Suprapubic skin (tissue), 4 donors: Measurements from ENCODE around the gene AK3. TPM values are rescaled to one million over a fixed set of nuclear protein-coding genes. Genes with fewer than 3 reads are reported as not detected.
"Not testable (repeated sequence)": the region's sequence is repeated elsewhere in the genome, so short reads cannot be mapped to it uniquely, and the experiment has no call there.

Source experiments
- DNase-seq, 2 donors: peaks; one replicate each; pipeline ENCODE4 v3.0.0-alpha.2; 2019; ENCODE audit warnings: low spot score in 2 of 2
- H3K27ac ChIP-seq: fragments of 200-600 bp; sonication (generic); one replicate; pipeline ENCODE4 v1.5.1; 2019
- H3K27me3 ChIP-seq: fragments of 200-600 bp; sonication (generic); one replicate; pipeline ENCODE4 v1.5.1; 2019
- H3K36me3 ChIP-seq: fragments of 200-600 bp; sonication (generic); one replicate; pipeline ENCODE4 v1.5.1; 2019
- H3K4me1 ChIP-seq: fragments of 200-600 bp; sonication (generic); one replicate; pipeline ENCODE4 v1.5.1; 2019
- H3K4me3 ChIP-seq: fragments of 200-600 bp; sonication (generic); one replicate; pipeline ENCODE4 v1.5.1; 2019; ENCODE audit warnings: mild to moderate bottlenecking
- H3K9me3 ChIP-seq: fragments of 200-600 bp; sonication (generic); one replicate; pipeline ENCODE4 v1.5.1; 2019
- CTCF ChIP-seq, 2 donors: fragments of 200-600 bp in 1 of 2; fragments of 450-650 bp in 1 of 2; sonication (generic) in 1 of 2; IDR thresholded peaks; one replicate each; pipeline ENCODE4 v1.5.1; 2016 to 2019; ENCODE audit warnings: antibody characterized with exemption in 2 of 2, mild to moderate bottlenecking in 1 of 2, moderate library complexity in 1 of 2
- EP300 ChIP-seq: sonication (generic); formaldehyde crosslinking; IDR thresholded peaks from one replicate; pipeline ENCODE4 v1.6.1; 2017; ENCODE audit warnings: antibody characterized with exemption
- POLR2A ChIP-seq, 2 donors: fragments of 450-650 bp; IDR thresholded peaks; one replicate each; pipeline ENCODE4 v1.6.1; 2017; ENCODE audit warnings: antibody characterized with exemption in 2 of 2, mild to moderate bottlenecking in 2 of 2, moderate library complexity in 2 of 2
- POLR2AphosphoS5 ChIP-seq, 3 donors: sonication (generic); formaldehyde crosslinking; IDR thresholded peaks; one replicate each; pipeline ENCODE4 v1.6.1; 2017; ENCODE audit warnings: antibody characterized with exemption in 3 of 3
- WGBS: methylation state at CpG from one replicate; pipeline ENCODE4 v1.1.5; 2018; 5-methylcytosine and 5-hydroxymethylcytosine counted together
- total RNA-seq, 4 donors: library from RNA; depleted of rRNA; stranded (reverse); fragments of >200 nt; gene quantifications; one replicate each; pipeline ENCODE4 v1.1.0, GENCODE V29; 2016

AK3 gene
- total RNA-seq, 4 donors from 2014 or later, result 69.7 to 96.4 (median 78.6) TPM

- no peaks in the 10 kb centered on the region for H3K36me3 ChIP-seq
- WGBS, result 67% methylated on average over 2 of the region's 2 CpGs
- DNase-seq, result no peak
These were observed 40.4 kb upstream of the AK3 start for GRCh38 chr9:4781408-4781807.

GRCh38 chr9:4780651-4781050 is 39.6 kb upstream of the AK3 start:
- no peak overlapping the region for H3K27ac ChIP-seq
- DNase-seq, result no peak
- WGBS, result no CpG with 5 or more reads among the region's 1 CpG
- no peaks in the 10 kb centered on the region for H3K4me1 ChIP-seq
- H3K4me3 ChIP-seq, result no peak overlapping the region
- no peaks in the 10 kb centered on the region for H3K27me3 ChIP-seq
- no peaks in the 10 kb centered on the region for H3K9me3 ChIP-seq
- TF ChIP-seq EP300 (no peak), POLR2AphosphoS5 (IDR thresholded peaks at IDR 0.05) (no peak), POLR2A (IDR thresholded peaks at IDR 0.05) (no peak), CTCF (IDR thresholded peaks at IDR 0.05) (no peak)
- no peaks in the 10 kb centered on the region for H3K36me3 ChIP-seq

More at GRCh38 chr9:4781408-4781807, 40.4 kb upstream of the AK3 start:
- Histone ChIP-seq H3K27ac (no peak overlapping the region), H3K4me1 (no peaks in the 10 kb centered on the region), H3K4me3 (no peak overlapping the region), H3K9me3 (no peaks in the 10 kb centered on the region), H3K27me3 (no peaks in the 10 kb centered on the region)
- TF ChIP-seq POLR2AphosphoS5 (IDR thresholded peaks at IDR 0.05) (no peak), EP300 (no peak), POLR2A (IDR thresholded peaks at IDR 0.05) (no peak), CTCF (IDR thresholded peaks at IDR 0.05) (no peak)

- H3K4me1 ChIP-seq, H3K4me3 ChIP-seq, DNase-seq, H3K27ac ChIP-seq, H3K9me3 ChIP-seq, H3K27me3 ChIP-seq, H3K36me3 ChIP-seq: not testable (repeated sequence)
- 96% methylated on average over 2 of the region's 2 CpGs for WGBS
These were observed 34.0 kb upstream of the AK3 start for GRCh38 chr9:4774958-4775357.

- H3K4me1 ChIP-seq, result no peaks in the 10 kb centered on the region
- no peak overlapping the region for H3K4me3 ChIP-seq
- no peaks in the 10 kb centered on the region for H3K36me3 ChIP-seq
- H3K27me3 ChIP-seq, result no peaks in the 10 kb centered on the region
- WGBS, result 79% methylated on average over 1 of the region's 1 CpG
- H3K9me3 ChIP-seq, result no peaks in the 10 kb centered on the region
- H3K27ac ChIP-seq, result no peak overlapping the region
- no peak for DNase-seq
- TF ChIP-seq CTCF (IDR thresholded peaks at IDR 0.05), result no peak
These were observed 33.2 kb upstream of the AK3 start for GRCh38 chr9:4774209-4774608.

GRCh38 chr9:4771788-4772187 is 30.8 kb upstream of the AK3 start:
- Histone ChIP-seq H3K4me1 (no peaks in the 10 kb centered on the region), H3K4me3 (no peak overlapping the region), H3K27ac (no peak overlapping the region), H3K36me3 (no peaks in the 10 kb centered on the region), H3K9me3 (no peaks in the 10 kb centered on the region), H3K27me3 (no peaks in the 10 kb centered on the region)
- WGBS, result 97% methylated on average over 1 of the region's 1 CpG
- DNase-seq, result no peak
- TF ChIP-seq POLR2A (IDR thresholded peaks at IDR 0.05), result no peak
- no peak for TF ChIP-seq CTCF (IDR thresholded peaks at IDR 0.05)
- TF ChIP-seq POLR2AphosphoS5 (IDR thresholded peaks at IDR 0.05), result no peak
- no peak for TF ChIP-seq EP300

- TF ChIP-seq POLR2A (IDR thresholded peaks at IDR 0.05) (no peak), POLR2AphosphoS5 (IDR thresholded peaks at IDR 0.05) (no peak), EP300 (no peak), CTCF (IDR thresholded peaks at IDR 0.05) (no peak)
- Histone ChIP-seq H3K4me1 (no peaks in the 10 kb centered on the region), H3K9me3 (no peaks in the 10 kb centered on the region), H3K36me3 (no peaks in the 10 kb centered on the region), H3K4me3 (no peak overlapping the region), H3K27me3 (no peaks in the 10 kb centered on the region), H3K27ac (no peak overlapping the region)
- WGBS, result 95% methylated on average over 5 of the region's 7 CpGs
- DNase-seq, result no peak
These were observed 28.5 kb upstream of the AK3 start for GRCh38 chr9:4769321-4770080.
